GM19240 (cell line): ENCODE measurements around the gene MTA3.
"Not testable (repeated sequence)": the region's sequence is repeated elsewhere in the genome, so short reads cannot be mapped to it uniquely, and the experiment has no call there.

ENCODE experiments used
- DNase-seq: peaks from one replicate; pipeline ENCODE4 v3.0.0; 2011; ENCODE audit warnings: low spot score; ENCODE audit not compliant: insufficient read length

Gene MTA3

DNA sequence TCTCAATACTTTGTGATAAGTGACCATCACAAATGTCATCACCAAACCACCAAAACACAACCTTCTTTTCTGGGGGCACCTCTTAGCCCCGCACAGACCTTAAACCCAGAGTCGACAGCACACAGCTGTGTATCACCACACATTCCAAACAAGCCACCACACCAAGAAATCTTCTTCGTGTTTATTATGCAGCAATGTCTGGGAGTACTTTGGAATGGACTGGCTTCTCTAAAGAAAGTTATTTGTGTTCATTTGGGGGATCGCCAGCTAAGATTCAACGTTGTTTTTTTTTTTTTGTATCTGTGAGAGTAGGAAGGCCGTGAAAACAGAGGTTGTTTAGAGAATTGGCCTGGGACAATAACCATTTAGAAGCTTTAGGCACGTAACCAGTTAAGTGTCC is 1.1 kb upstream of the MTA3 start:
- DNase-seq = no peak

DNA sequence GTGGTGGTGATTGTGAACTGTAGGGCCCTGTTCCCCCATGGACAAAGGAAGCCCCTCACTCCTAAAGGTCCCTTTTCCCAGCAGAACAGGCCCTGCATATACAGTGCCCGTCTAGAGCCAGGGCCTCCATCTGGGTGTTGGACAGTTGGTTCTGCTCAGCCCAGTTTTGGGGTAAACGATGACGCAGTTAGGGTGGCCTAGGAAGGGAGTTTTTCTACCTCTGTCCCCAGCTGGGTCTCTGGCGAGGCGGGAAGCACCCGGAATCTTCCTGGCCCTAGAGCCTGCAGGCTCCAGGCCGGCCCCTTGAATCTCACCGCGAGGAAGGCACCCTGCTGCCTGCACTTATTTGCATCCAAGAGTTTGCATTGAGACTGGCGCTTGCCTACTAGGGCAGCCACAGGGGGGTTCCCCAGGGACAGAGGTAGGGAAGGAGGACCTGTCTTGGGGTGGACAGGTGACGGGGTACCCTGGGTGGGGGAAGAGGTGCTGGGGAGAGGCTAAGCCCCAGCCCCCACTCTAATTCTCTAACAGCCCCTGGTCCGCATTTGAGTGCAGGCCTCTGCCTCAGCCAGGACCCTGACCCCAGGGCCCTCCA is 529 bp upstream of the MTA3 start:
- no peak for DNase-seq

DNA sequence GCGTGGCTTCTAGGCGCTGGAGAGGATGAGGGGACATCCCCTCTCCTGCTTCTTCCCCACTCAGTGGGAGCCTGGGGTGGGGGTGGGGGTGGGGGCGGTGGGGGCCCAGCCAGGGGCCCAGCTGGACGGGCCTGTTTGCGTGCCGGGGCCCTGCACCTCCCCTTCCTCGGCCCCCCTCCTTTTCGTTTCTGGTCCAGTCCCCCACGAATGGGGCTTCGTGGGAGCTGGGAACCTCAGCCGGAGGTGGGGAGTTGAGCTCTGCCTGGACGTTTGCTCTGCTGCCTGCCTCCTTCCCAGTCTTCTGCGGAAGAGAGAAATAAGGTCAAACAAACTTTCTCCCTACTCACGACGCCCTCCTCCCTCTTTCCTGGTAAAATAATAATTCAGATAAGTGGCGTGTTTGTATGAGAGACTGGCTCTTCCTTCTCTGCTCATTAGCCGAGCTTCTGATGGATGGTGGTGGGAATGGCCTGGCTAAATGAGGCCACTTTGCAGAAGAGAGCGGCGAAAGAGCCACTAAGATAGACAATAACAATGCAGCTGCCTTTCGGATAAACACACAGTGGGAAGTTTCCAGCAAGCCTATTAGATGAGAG is 782 bp downstream of the MTA3 start:
- DNase-seq = no peak

DNA sequence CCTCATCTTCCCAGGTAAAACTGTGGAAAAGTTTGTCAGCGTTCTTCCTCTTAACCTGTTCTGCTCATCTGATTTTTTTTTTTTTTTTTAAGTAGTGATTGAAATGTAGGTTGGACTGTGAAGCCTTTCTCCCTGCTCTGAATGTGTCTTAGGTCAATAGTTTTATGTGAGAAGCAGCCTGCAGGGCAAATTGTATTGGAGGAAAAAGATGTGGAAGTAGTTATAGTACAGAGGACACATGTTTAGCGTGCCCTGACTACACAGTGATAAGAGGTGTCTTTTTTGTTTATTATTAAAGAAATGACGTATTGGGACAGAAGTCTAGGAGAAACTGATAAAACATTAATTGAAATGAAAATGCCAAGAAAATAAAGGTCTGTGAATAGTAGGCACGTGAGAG is 1.5 kb downstream of the MTA3 start:
- DNase-seq = no peak

DNA sequence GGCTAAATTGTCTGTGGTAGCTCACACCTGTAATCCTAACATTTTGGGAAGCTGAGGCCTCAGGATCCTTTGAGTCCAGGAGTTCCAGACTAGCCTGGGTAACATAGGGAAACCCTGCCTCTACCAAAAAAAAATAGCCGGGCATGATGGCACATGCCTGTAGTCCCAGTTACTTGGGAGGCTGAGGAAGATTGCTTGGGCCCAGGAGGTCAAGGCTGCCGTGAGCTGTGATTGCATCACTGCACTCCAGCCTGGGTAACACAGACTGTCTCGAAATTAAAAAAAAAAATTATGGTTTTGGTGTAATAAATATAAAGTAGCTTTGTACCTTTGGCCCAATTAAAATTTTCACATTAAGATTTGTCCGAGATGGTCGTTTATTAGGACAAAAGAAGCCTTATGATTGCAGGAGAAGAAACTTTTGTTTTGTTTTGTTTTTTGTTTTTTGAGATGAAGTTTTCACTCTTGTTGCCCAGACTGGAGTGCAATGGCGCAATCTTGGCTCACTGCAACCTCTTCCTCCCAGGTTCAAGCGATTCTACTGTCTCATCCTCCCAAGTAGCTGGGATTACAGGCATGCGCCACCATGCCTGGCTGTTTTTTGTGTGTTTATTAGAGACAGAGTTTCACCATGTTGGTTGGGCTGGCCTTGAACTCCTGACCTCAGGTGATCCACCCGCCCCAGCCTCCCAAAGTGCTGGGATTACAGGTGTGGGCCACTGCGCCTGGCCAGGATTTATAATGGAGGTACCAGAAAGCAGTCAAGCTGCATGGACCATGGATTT is 4.1 kb downstream of the MTA3 start:
- no peak for DNase-seq

DNA sequence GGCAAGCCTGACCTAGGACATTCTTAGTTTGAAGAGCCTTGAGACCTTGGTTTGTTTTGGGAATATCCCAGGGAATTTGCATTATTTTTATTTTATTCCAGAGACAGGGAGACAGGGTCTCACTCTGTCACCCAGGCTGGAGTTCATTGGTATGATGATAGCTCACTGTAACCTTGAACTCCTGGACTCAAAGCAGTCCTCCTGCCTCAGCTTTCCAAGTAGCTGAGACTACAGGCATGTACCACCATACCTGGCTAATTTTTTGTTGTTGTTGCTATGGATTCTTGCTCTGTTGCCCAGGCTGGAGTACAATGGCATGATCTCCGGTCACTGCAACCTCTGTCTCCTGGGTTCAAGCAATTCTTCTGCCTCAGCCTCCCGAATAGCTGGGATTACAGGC is 4.8 kb downstream of the MTA3 start:
- no peak for DNase-seq

DNA sequence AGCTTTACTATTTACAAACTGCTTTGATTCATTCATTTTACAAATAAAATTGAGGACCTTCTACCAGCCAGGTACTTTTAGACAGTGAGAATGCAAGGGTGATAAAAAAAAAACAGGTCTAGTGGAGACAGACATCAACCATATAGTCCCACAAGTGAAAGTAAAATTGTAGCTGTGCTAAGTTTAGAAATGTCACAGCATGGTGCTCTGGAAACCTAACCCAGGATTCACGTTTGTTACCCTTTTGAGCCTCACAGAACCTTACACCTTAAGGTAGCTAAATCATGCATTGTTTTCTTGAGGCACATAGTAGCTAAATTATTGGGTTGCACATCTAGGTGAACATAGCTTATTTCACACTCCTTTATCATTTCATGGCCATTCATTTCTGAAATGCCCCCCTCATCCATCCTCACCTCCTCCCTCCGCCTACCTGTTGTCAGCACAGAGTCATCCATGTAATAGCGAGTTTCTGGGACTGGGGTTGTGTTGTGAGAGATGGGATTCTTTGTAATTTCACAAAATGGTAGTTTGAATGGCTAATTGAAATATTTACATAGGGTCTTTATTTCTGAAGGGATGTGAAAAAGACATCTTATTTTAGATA is 7.1 kb downstream of the MTA3 start:
- no peak for DNase-seq

GRCh38 chr2:42578621-42579020 is 10.2 kb downstream of the MTA3 start:
- DNase-seq = no peak

DNA sequence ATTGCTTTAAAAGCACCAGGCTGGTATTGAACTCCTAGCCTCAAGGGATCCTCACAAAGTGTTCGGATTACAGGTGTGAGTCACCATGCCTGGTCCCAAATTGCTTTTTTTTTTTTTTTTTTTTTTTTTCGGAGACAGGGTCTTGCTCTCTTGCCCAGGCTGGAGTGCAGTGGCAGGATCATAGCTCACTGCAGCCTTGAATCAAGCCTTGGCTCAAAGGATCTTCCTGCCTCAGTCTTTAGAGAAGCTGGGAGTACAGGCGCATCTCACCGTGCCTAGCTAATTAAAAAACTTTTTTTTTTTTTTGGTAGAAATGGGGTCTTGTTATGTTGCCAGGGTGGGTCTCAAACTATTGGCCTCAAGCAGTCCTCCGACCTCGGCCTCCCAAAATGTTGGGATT is 12.8 kb downstream of the MTA3 start:
- DNase-seq = no peak

- DNase-seq = not testable (repeated sequence)
Observed at GRCh38 chr2:42584628-42585027, 16.2 kb downstream of the MTA3 start.

- no peak for DNase-seq
Observed at GRCh38 chr2:42585779-42586178, 17.3 kb downstream of the MTA3 start.

GRCh38 chr2:42587526-42588117 is 19.2 kb downstream of the MTA3 start:
- DNase-seq = no peak

- DNase-seq = no peak
Observed at GRCh38 chr2:42588121-42588520, 19.7 kb downstream of the MTA3 start.

DNA sequence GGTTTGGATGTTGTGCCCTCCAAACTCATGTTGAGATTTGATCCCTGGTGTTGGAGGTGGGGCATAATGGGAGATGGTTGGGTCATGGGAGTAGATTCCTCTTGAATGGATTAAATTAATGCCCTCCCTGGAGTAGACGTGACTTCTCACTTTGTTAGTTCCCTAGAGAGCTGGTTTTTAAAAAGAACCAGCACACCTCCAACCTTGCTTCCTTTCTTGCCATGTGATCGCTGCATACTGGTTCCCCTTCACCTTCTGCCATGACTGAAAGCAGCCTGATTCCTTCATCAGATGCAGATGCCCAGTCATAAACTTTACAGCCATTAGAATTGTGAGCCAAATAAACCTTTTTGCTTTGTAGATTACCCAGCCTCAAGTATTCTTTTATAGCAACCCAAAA is 21.7 kb downstream of the MTA3 start:
- no peak for DNase-seq

DNA sequence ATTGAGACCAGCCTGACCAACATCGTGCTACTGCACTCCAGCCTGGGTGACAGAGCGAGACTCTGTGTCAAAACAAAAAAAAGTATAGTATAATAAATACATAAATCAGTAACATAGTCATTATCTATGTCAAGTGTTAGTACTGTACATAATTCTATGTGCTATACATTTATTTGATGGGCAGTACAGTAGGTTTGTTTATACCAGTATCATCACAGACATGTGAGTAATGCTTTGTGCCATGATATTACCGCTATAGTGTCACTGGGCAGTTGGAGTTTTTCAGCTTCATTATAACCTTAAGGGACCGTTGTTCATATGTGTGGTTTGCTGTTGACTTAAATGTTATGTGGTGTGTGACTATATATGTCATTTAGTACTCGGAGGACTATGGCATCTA is 24.9 kb downstream of the MTA3 start:
- DNase-seq = no peak

GRCh38 chr2:42598656-42599055 is 30.2 kb downstream of the MTA3 start:
- DNase-seq = no peak

DNA sequence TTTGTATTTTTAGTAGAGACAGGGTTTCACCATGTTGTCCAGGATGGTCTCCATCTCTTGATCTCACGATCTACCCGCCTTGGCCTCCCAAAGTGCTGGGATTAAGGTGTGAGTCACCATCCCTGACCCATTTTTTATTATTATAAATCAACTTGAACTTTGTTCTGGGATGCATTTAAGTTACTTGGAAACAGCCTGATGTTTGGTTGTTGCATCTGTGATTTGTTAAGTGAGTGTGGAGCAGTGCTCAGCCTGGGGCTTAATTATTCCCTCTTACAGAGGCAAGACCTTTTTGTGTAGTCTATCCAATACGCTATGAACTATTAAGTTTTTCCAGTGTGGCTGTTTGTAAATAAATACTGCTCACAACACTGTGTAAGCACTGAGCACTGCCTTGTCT is 32.6 kb downstream of the MTA3 start:
- no peak for DNase-seq

GRCh38 chr2:42602218-42602875 is 33.9 kb downstream of the MTA3 start:
- DNase-seq = no peak

DNA sequence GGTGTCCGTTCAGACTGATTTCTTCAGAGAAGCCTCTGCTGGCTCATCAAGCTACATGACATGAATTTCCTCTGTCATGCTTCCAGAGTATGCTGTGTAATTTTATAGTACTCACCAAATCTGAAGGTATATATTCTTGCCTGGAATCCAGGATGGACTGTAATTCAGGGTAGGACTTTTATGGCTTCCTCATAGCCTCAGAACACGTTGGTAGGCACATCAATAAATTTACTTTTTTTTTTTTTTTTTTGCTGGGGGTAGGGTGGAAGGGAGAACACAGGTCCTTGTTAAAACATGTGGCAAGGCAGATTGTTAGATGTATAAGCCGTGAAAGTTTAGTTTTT is 34.4 kb downstream of the MTA3 start:
- no peak for DNase-seq

GRCh38 chr2:42604341-42604867 is 36.0 kb downstream of the MTA3 start:
- DNase-seq = not testable (repeated sequence)

DNA sequence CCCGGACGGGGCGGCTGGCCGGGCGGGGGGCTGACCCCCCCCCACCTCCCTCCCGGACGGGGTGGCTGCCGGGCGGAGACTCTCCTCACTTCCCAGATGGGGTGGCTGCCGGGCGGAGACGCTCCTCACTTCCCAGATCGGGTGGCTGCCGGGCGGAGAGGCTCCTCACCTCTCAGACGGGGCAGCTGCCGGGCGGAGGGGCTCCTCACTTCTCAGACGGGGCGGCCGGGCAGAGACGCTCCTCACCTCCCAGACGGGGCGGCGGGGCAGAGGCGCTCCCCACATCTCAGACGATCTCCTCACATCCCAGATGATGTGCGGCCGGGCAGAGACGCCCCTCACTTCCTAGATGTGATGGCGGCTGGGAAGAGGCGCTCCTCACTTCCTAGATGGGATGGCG is 37.7 kb downstream of the MTA3 start:
- DNase-seq = not testable (repeated sequence)
